CD4-positive, alpha-beta T cell treated with Interleukin-1 beta for 1 hour (primary cell): ENCODE results near the gene GNG2.

Experiments
- DNase-seq, 2 donors: peaks; one replicate each; pipeline ENCODE4 v3.0.0-alpha.2; 2020 to 2022

Gene GNG2

GRCh38 chr14:51895375-51895774, 35.0 kb downstream of the GNG2 start:
- no peak for DNase-seq

GRCh38 chr14:51897791-51898355, 37.5 kb downstream of the GNG2 start:
- DNase-seq = no peak

GRCh38 chr14:51901475-51902024, 41.1 kb downstream of the GNG2 start:
- peak in 1 of 2 donors; percentile 41 for DNase-seq

- peak; percentile 73 to 74 for DNase-seq
Measured at GRCh38 chr14:51905656-51906121, 45.3 kb downstream of the GNG2 start.

GRCh38 chr14:51908086-51908485, 47.7 kb downstream of the GNG2 start:
- no peak for DNase-seq

GRCh38 chr14:51912112-51912786, 51.8 kb downstream of the GNG2 start:
- DNase-seq = no peak

GRCh38 chr14:51914310-51914709, 53.9 kb downstream of the GNG2 start:
- no peak for DNase-seq

- DNase-seq = no peak
Measured at GRCh38 chr14:51917193-51917592, 56.8 kb downstream of the GNG2 start.

- no peak for DNase-seq
Measured at GRCh38 chr14:51921026-51921425, 60.6 kb downstream of the GNG2 start.

- DNase-seq = no peak
Measured at GRCh38 chr14:51922624-51923023, 62.2 kb downstream of the GNG2 start.

- no peak for DNase-seq
Measured at GRCh38 chr14:51924600-51924999, 64.2 kb downstream of the GNG2 start.

GRCh38 chr14:51925980-51926379, 65.6 kb downstream of the GNG2 start:
- DNase-seq = no peak

- no peak for DNase-seq
Measured at GRCh38 chr14:51926449-51926848, 66.0 kb downstream of the GNG2 start.

GRCh38 chr14:51928568-51928967, 68.2 kb downstream of the GNG2 start:
- DNase-seq = no peak

- DNase-seq = no peak
Measured at GRCh38 chr14:51929166-51929565, 68.8 kb downstream of the GNG2 start.

- no peak for DNase-seq
Measured at GRCh38 chr14:51929910-51930682, 69.7 kb downstream of the GNG2 start.

GRCh38 chr14:51931308-51931707, 70.9 kb downstream of the GNG2 start:
- no peak for DNase-seq

- no peak for DNase-seq
Measured at GRCh38 chr14:51933191-51933590, 72.8 kb downstream of the GNG2 start.

GRCh38 chr14:51938137-51938536, 77.7 kb downstream of the GNG2 start:
- no peak for DNase-seq

GRCh38 chr14:51938821-51939220, 78.4 kb downstream of the GNG2 start:
- DNase-seq = no peak

- DNase-seq = no peak
Measured at GRCh38 chr14:51939226-51939625, 78.8 kb downstream of the GNG2 start.

GRCh38 chr14:51939755-51940301, 79.4 kb downstream of the GNG2 start:
- no peak for DNase-seq

- DNase-seq = no peak
Measured at GRCh38 chr14:51942971-51943370, 82.6 kb downstream of the GNG2 start.
